ENCODE data around the gene RTP5. TPM values are rescaled to one million over a fixed set of nuclear protein-coding genes. Genes with fewer than 3 reads are reported as not detected.

Gene RTP5
- total RNA-seq, 1 donor from 2014 or later: not detected

DNA sequence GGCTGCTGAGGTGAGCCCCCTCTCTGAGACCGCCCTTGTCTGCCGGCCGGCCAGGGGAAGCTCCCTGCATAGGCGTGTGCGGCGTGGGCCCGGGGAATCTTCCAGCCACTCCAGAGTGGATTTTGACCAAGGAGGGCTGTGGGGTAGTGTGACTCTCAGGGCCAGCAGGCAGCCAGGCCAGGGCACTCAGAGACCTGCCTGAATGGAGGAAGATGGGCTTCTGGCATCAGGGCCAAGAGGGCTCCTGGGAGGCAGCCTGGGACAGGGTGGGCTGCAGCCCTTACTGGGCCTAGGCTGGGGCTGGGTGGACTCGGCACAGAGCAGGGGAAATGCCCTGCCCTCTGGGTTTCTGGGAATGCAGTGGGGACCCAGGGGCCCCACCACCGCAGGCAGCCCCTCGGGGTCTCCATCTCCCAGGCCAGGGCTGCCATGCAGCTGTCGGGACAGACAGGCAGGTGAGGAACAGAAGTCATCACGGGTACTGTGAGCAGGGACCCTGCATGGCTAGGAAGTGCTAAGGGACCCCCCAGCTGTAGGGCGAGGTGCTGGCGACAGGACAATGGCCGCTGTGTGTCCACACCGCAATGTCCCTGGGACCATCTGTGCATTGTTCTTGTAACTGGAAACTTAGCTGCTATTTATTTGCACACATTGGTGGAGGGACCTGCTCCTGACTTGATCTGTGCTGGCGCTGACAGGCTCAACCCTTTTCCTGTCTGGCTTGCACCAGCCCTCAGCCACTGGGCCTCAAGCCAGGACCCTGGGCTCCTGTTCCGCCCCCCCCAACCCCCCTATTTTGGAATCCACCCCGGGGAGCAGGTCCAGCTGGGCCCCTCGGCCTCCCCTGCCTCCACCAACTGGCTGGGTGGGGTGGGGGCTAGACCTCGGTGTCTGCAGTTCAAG lies 14.9 kb upstream of the RTP5 start:
- no peaks in the 10 kb centered on the region for H3K36me3 Mint-ChIP-seq (ENCODE audit: unreplicated experiment)
- peaks cover 2% of the 10 kb centered on the region for H3K9me3 Mint-ChIP-seq (ENCODE audit: unreplicated experiment)
- DNase-seq: no peak

DNA sequence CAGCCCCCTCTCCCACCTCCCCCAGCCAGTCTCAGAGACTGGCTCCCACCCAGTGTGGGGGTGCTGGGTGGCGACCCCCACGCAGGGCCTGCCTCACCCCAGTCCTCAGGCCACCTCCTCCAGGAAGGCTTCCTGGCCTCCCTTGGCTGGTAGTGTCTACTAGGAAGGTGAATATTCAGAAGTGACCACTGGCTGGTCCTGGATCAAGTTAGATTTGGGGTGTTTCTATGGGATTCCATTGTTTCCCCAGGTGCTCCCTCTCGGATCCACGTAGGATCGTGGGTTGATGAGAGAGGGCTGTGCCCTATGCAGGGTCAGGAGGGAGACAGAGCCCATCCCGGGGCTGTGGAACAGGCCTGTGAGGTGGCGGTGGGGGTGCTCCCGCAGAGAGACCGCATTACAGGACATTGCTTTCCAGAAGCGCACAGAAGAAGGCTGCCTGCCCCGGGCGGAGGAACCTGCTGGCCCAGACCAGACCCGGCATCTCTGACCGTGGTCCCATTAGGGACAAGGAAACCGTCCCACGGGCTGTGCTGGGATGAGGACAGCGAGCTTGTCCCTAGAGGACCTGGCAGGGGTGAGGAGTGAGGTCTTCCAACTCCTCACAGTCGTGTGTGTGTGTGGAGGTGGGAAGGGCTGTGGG lies 14.2 kb upstream of the RTP5 start:
- no peak overlapping the region for H3K27ac Mint-ChIP-seq (ENCODE audit: unreplicated experiment)
- peaks cover 2% of the 10 kb centered on the region for H3K9me3 Mint-ChIP-seq (ENCODE audit: unreplicated experiment)
- no peaks in the 10 kb centered on the region for H3K4me1 Mint-ChIP-seq (ENCODE audit: low read depth, unreplicated experiment)
- TF ChIP-seq, protein P1, sequence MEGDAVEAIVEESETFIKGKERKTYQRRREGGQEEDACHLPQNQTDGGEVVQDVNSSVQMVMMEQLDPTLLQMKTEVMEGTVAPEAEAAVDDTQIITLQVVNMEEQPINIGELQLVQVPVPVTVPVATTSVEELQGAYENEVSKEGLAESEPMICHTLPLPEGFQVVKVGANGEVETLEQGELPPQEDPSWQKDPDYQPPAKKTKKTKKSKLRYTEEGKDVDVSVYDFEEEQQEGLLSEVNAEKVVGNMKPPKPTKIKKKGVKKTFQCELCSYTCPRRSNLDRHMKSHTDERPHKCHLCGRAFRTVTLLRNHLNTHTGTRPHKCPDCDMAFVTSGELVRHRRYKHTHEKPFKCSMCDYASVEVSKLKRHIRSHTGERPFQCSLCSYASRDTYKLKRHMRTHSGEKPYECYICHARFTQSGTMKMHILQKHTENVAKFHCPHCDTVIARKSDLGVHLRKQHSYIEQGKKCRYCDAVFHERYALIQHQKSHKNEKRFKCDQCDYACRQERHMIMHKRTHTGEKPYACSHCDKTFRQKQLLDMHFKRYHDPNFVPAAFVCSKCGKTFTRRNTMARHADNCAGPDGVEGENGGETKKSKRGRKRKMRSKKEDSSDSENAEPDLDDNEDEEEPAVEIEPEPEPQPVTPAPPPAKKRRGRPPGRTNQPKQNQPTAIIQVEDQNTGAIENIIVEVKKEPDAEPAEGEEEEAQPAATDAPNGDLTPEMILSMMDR (IDR thresholded peaks at IDR 0.05; ENCODE audit: partially characterized antibody, unreplicated experiment): no peak
- no peaks in the 10 kb centered on the region for H3K36me3 Mint-ChIP-seq (ENCODE audit: unreplicated experiment)
- H3K4me3 Mint-ChIP-seq (ENCODE audit: unreplicated experiment): no peak overlapping the region
- DNase-seq: no peak
- H3K27me3 Mint-ChIP-seq (ENCODE audit: unreplicated experiment): peaks cover 3% of the 10 kb centered on the region

More for the DNA sequence above, 14.9 kb upstream of the RTP5 start:
- H3K4me3 Mint-ChIP-seq (ENCODE audit: unreplicated experiment): no peak overlapping the region
- no peak overlapping the region for H3K27ac Mint-ChIP-seq (ENCODE audit: unreplicated experiment)
- no peaks in the 10 kb centered on the region for H3K4me1 Mint-ChIP-seq (ENCODE audit: low read depth, unreplicated experiment)
- H3K27me3 Mint-ChIP-seq (ENCODE audit: unreplicated experiment): peaks cover 3% of the 10 kb centered on the region
- TF ChIP-seq, protein P1 (IDR thresholded peaks at IDR 0.05; ENCODE audit: partially characterized antibody, unreplicated experiment): no peak

DNA sequence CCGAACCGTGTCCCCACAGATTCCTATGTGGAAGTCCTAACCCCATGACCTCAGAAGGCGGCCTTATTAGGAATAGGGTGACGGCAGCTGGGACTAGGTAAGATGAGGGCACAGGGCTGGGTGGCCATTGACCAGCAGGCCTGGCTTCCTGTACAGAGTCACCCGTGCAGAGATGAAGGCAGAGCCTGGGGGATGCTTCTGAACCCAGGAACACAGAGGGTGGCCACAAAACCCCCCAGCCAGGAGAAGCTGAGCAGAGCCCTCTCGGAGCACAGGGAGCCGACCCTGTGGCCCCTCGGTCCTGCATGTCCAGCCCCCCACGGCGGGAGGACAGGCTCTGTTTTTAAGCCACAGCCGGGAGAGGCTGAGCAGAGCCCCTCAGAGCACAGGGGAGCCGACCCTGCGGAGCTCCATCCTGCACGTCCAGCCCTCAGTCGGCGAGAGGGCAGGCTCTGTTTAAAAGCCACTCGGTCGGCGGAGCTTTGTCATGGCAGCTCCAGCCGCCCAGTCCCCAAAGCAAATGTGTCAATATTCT lies 13.6 kb upstream of the RTP5 start:
- Mint-ChIP-seq H3K9me3 (ENCODE audit: unreplicated experiment) (peaks cover 2% of the 10 kb centered on the region), H3K4me3 (ENCODE audit: unreplicated experiment) (no peak overlapping the region), H3K27ac (ENCODE audit: unreplicated experiment) (peak overlapping the region; percentile 48), H3K4me1 (ENCODE audit: low read depth, unreplicated experiment) (no peaks in the 10 kb centered on the region), H3K27me3 (ENCODE audit: unreplicated experiment) (peaks cover 3% of the 10 kb centered on the region), H3K36me3 (ENCODE audit: unreplicated experiment) (no peaks in the 10 kb centered on the region)
- TF ChIP-seq, protein P1 (IDR thresholded peaks at IDR 0.05; ENCODE audit: partially characterized antibody, unreplicated experiment): no peak
- DNase-seq: peak; percentile 20

DNA sequence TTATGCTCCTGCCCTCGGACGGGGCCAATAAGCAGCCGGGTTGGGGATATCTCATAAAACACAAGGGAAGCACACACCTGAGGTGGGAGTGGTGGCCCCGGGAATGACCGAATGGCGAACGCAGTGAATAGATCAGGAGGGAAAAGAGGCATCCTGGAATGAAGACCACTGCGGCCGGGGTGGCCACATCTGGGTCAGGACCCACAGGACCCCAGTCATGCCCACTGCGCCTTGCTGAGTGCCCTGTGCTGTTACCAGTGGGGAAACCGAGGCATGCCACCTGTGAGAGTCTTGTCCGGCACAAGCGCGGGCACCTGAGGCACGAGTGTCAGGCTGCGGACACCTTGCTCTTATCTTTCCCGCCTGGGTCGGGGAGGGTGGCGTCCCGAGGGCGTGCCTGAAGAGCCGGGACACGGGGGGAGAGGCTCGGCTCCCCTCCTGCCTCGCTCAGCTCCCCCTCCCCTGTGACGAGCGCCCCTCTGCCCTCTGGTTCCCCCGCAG lies 12.4 kb upstream of the RTP5 start:
- Mint-ChIP-seq H3K4me1 (ENCODE audit: low read depth, unreplicated experiment) (no peaks in the 10 kb centered on the region), H3K9me3 (ENCODE audit: unreplicated experiment) (peaks cover 4% of the 10 kb centered on the region), H3K27me3 (ENCODE audit: unreplicated experiment) (peaks cover 3% of the 10 kb centered on the region), H3K27ac (ENCODE audit: unreplicated experiment) (no peak overlapping the region), H3K36me3 (ENCODE audit: unreplicated experiment) (no peaks in the 10 kb centered on the region), H3K4me3 (ENCODE audit: unreplicated experiment) (no peak overlapping the region)
- no peak for DNase-seq
- TF ChIP-seq, protein P1 (IDR thresholded peaks at IDR 0.05; ENCODE audit: partially characterized antibody, unreplicated experiment): no peak

Data from glutamatergic neuron (in vitro differentiated cells).